Osteocyte (in vitro differentiated cells): ENCODE measurements around the gene MAN2A1. TPM values are rescaled to one million over a fixed set of nuclear protein-coding genes. Genes with fewer than 3 reads are reported as not detected.
"Not testable (repeated sequence)": the region's sequence is repeated elsewhere in the genome, so short reads cannot be mapped to it uniquely, and the experiment has no call there.

ENCODE experiments used
- DNase-seq: peaks from one replicate; pipeline ENCODE4 v3.0.0; 2021; ENCODE audit warnings: mixed read lengths; ENCODE audit not compliant: unreplicated experiment; ENCODE audit errors: extremely low spot score
- H3K27ac Mint-ChIP-seq: one replicate; pipeline ENCODE4 v1.8.0; 2021; ENCODE audit warnings: mild to moderate bottlenecking, mixed read lengths; ENCODE audit not compliant: unreplicated experiment
- H3K27me3 Mint-ChIP-seq: one replicate; pipeline ENCODE4 v1.8.0; 2021; ENCODE audit warnings: mixed read lengths; ENCODE audit not compliant: unreplicated experiment
- H3K36me3 Mint-ChIP-seq: one replicate; pipeline ENCODE4 v1.8.0; 2021; ENCODE audit warnings: mixed read lengths; ENCODE audit not compliant: unreplicated experiment
- H3K4me1 Mint-ChIP-seq: one replicate; pipeline ENCODE4 v1.8.0; 2021; ENCODE audit warnings: mixed read lengths; ENCODE audit not compliant: unreplicated experiment
- H3K4me3 Mint-ChIP-seq: one replicate; pipeline ENCODE4 v1.8.0; 2021; ENCODE audit warnings: mild to moderate bottlenecking, moderate library complexity, mixed read lengths; ENCODE audit not compliant: unreplicated experiment
- H3K9me3 Mint-ChIP-seq: one replicate; pipeline ENCODE4 v1.8.0; 2021; ENCODE audit warnings: mixed read lengths; ENCODE audit not compliant: unreplicated experiment
- CTCF ChIP-seq: fragments of 200-600 bp; sonication (generic); IDR thresholded peaks from 2 replicates; pipeline ENCODE4 v1.5.0; 2021; ENCODE audit warnings: antibody characterized with exemption, mild to moderate bottlenecking, moderate library complexity
- total RNA-seq: library from RNA; stranded (reverse); gene quantifications from 2 replicates; pipeline ENCODE4 v1.2.1, GENCODE V29; 2021

Gene MAN2A1
- total RNA-seq, 1 donor from 2014 or later: 139 TPM

GRCh38 chr5:109754319-109754718 lies 64.6 kb downstream of the MAN2A1 start:
- TF ChIP-seq CTCF: no peak
- Mint-ChIP-seq H3K9me3 (peaks cover 8% of the 10 kb centered on the region), H3K27ac (no peak overlapping the region), H3K4me3 (no peak overlapping the region), H3K4me1 (peaks cover 26% of the 10 kb centered on the region), H3K27me3 (no peaks in the 10 kb centered on the region), H3K36me3 (peaks cover 41% of the 10 kb centered on the region)
- DNase-seq: no peak

DNA sequence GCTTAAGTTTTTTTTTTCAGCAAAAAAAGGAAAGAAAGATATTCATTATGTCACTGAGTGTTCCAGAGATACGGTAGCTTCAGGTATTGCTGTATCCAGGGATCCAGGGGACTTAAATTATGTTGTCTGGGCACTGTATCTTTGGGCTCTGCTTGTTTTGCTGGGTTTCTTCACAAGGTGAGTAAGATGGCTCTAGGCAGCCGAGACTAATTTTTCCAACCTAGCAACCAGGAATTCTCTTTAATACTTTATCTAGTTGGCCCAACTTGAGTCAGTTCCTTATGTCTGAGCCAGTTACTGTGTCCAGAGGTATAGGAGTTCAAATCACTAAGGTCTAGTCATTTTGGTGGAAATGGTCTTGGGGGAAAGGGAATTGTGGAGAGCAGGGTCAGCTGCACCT lies 66.0 kb downstream of the MAN2A1 start:
- H3K27ac Mint-ChIP-seq: no peak overlapping the region
- no peak for TF ChIP-seq CTCF
- H3K4me1 Mint-ChIP-seq: peaks cover 30% of the 10 kb centered on the region
- H3K4me3 Mint-ChIP-seq: no peak overlapping the region
- DNase-seq: no peak
- peaks cover 50% of the 10 kb centered on the region for H3K36me3 Mint-ChIP-seq
- H3K9me3 Mint-ChIP-seq: peaks cover 8% of the 10 kb centered on the region
- H3K27me3 Mint-ChIP-seq: no peaks in the 10 kb centered on the region

DNA sequence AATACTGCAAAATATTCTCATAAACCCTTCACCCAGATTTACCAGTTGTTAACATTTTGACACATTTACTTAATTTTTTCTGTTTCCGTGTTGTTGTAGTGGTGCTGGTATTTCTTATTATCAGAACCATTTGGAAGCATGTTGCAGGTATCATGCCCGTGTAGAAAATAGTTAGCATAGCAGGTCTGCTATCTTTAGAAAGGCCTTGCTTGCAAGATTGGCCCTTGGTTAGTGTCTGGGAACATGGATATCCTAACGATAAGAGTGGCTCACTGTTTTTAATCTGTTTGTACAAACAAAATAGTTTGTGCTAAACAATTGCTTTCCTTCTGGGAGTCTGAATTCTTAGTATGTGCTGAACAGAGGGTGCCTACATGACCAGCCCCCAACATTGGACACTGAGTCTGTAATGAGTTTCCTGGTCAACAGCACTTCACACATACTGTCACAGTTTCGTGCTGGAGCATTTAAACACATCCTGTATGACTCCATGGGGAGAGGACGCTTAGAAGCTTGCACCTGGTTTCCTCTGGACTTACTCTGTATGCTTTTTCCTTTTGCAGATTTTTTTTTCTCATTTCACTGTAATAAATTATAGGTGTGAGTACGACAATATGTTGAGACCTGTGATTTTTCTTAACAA lies 66.9 kb downstream of the MAN2A1 start:
- no peak for DNase-seq
- no peaks in the 10 kb centered on the region for H3K27me3 Mint-ChIP-seq
- TF ChIP-seq CTCF: no peak
- H3K9me3 Mint-ChIP-seq: peaks cover 6% of the 10 kb centered on the region
- no peak overlapping the region for H3K4me3 Mint-ChIP-seq
- H3K36me3 Mint-ChIP-seq: peaks cover 48% of the 10 kb centered on the region
- peaks cover 27% of the 10 kb centered on the region for H3K4me1 Mint-ChIP-seq
- H3K27ac Mint-ChIP-seq: no peak overlapping the region

DNA sequence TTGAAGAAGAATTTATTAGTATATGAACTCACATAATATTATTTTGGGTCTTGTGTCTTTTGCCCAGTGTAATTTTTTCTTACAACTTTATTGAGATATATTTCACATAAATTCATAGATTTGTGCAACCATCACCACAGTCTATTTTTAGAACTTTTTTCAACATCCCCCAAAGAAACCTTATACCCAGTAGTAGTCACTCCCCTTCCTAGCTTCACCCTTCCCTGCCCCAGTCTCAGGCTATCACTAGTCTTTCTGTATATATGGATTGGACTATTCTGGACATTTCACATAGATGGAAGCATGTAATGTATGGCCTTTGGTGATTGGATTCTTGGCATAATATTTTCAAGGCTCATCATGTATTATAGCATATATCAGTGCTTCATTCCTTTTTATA lies 67.8 kb downstream of the MAN2A1 start:
- Mint-ChIP-seq H3K4me3 (no peak overlapping the region), H3K27ac (peak overlapping the region; percentile 39), H3K36me3 (peaks cover 45% of the 10 kb centered on the region), H3K4me1 (peaks cover 24% of the 10 kb centered on the region), H3K27me3 (no peaks in the 10 kb centered on the region), H3K9me3 (peaks cover under 1% of the 10 kb centered on the region)
- DNase-seq: no peak
- TF ChIP-seq CTCF: no peak

DNA sequence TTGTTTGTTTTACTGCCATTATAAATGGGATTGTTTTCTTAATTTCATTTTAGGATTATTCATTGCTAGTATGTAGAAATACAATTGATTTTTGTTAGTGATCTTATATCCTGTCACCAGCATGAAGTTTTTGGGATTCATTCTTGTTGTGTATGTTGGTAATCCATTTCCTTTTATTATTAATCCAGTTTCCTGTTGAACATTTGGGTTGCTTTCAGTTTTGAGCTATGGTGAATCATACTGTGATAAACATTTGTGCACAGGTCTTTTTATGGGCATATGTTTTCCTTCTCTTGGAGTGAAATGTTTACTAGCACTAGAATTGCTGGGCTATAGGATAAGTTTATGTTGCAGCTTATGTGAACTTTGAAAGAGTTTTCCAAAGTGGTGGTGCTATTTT lies 69.6 kb downstream of the MAN2A1 start:
- Mint-ChIP-seq H3K27ac (peak overlapping the region; percentile 74), H3K4me3 (peak overlapping the region; percentile 44), H3K36me3 (peaks cover 48% of the 10 kb centered on the region), H3K4me1 (peaks cover 16% of the 10 kb centered on the region), H3K9me3 (peaks cover 4% of the 10 kb centered on the region), H3K27me3 (no peaks in the 10 kb centered on the region)
- no peak for TF ChIP-seq CTCF
- DNase-seq: no peak

- not testable (repeated sequence) for H3K4me3 Mint-ChIP-seq, H3K9me3 Mint-ChIP-seq, H3K27me3 Mint-ChIP-seq, H3K27ac Mint-ChIP-seq, DNase-seq
- H3K4me1 Mint-ChIP-seq: peaks cover 16% of the 10 kb centered on the region
- H3K36me3 Mint-ChIP-seq: peaks cover 52% of the 10 kb centered on the region
These were observed 70.4 kb downstream of the MAN2A1 start for GRCh38 chr5:109760130-109760529.
